T-cell (primary cell): ENCODE data around the gene ZSWIM7. TPM values are rescaled to one million over a fixed set of nuclear protein-coding genes. Genes with fewer than 3 reads are reported as not detected.
"Not testable (repeated sequence)": the region's sequence is repeated elsewhere in the genome, so short reads cannot be mapped to it uniquely, and the experiment has no call there.

Experiments used
- ATAC-seq, 4 experiments: fragments of 200-7000 bp in 3 of 4; fragments of 150-1000 bp in 1 of 4; cut with Tn5 transposase; replicated peaks in 1 of 4; 1 replicate in 3 of 4; 2 replicates in 1 of 4; pipeline ENCODE4 v1.10.0; 2021; ENCODE audit warnings: moderate library complexity in 3 of 4, mild to moderate bottlenecking in 2 of 4, moderate number of reproducible peaks in 1 of 4
- CTCF ChIA-PET, 2 donors: fragments of 300-600 bp; sonication (Branson Sonifier 250); formaldehyde crosslinking; loops; one replicate each; lab custom pipeline; 2022; ENCODE audit warnings: antibody characterized with exemption in 2 of 2; lab: Charles Lee
- POLR2A ChIA-PET, 2 donors: fragments of 300-600 bp; sonication (Branson Sonifier 250); formaldehyde crosslinking; loops; one replicate each; lab custom pipeline; 2022; ENCODE audit warnings: antibody characterized with exemption in 2 of 2; lab: Charles Lee
- DNase-seq, 35 experiments: peaks; one replicate each; pipeline versions ENCODE4 v3.0.0 to v3.0.0-alpha.2; 2013 to 2023
- H3K27ac ChIP-seq: one replicate; pipeline ENCODE4 v1.5.1; 2013; ENCODE audit warnings: low read length
- H3K27me3 ChIP-seq, 2 experiments: replicated peaks in 1 of 2; 1 replicate in 1 of 2; 2 replicates in 1 of 2; pipeline versions ENCODE4 v1.6.1 to v1.7.0; 2013; ENCODE audit warnings: low read length in 1 of 2, mixed read lengths in 1 of 2; ENCODE audit not compliant: control insufficient read depth in 2 of 2, insufficient read depth in 2 of 2; ENCODE audit errors: extremely low read depth in 1 of 2
- H3K36me3 ChIP-seq, 2 donors: 1 replicate in 1 of 2; 2 replicates in 1 of 2; pipeline versions ENCODE4 v1.6.1 to v1.7.0; 2013; ENCODE audit warnings: low read length in 1 of 2; ENCODE audit not compliant: control insufficient read depth in 2 of 2, insufficient read depth in 1 of 2; ENCODE audit errors: extremely low read depth in 1 of 2
- H3K4me1 ChIP-seq, 2 experiments: 1 replicate in 1 of 2; 2 replicates in 1 of 2; pipeline versions ENCODE4 v1.6.1 to v1.7.0; 2013; ENCODE audit warnings: low read length in 2 of 2, mixed read lengths in 1 of 2; ENCODE audit not compliant: insufficient read depth in 2 of 2, control insufficient read depth in 1 of 2; ENCODE audit errors: extremely low read depth in 1 of 2
- H3K4me3 ChIP-seq, 2 donors: 1 replicate in 1 of 2; 2 replicates in 1 of 2; pipeline versions ENCODE4 v1.5.1 to v1.7.0; 2013; ENCODE audit warnings: mild to moderate bottlenecking in 2 of 2, low read length in 1 of 2, moderate library complexity in 1 of 2; ENCODE audit not compliant: control insufficient read depth in 1 of 2; ENCODE audit errors: extremely low read depth in 1 of 2
- H3K9me3 ChIP-seq: 2 replicates; pipeline ENCODE4 v1.7.0; 2013
- H3K27ac Mint-ChIP-seq, 2 donors: one replicate each; pipeline ENCODE4 v1.8.0; 2020 to 2021; ENCODE audit warnings: mild to moderate bottlenecking in 2 of 2, mixed read lengths in 2 of 2
- H3K27me3 Mint-ChIP-seq, 2 donors: one replicate each; pipeline ENCODE4 v1.8.0; 2021 to 2022; ENCODE audit warnings: mixed read lengths in 2 of 2
- H3K36me3 Mint-ChIP-seq: one replicate; pipeline ENCODE4 v1.8.0; 2021; ENCODE audit warnings: mixed read lengths
- H3K4me1 Mint-ChIP-seq, 3 donors: one replicate each; pipeline ENCODE4 v1.8.0; 2020 to 2022; ENCODE audit warnings: mixed read lengths in 3 of 3, mild to moderate bottlenecking in 1 of 3
- H3K4me3 Mint-ChIP-seq, 3 donors: one replicate each; pipeline ENCODE4 v1.8.0; 2020 to 2022; ENCODE audit warnings: mild to moderate bottlenecking in 3 of 3, mixed read lengths in 3 of 3, moderate library complexity in 3 of 3
- H3K9me3 Mint-ChIP-seq, 3 donors: one replicate each; pipeline ENCODE4 v1.8.0; 2020 to 2022; ENCODE audit warnings: mixed read lengths in 3 of 3
- WGBS: methylation state at CpG from one replicate; pipeline ENCODE4 v1.1.5; 2013; ENCODE audit warnings: missing lambda C conversion rate; ENCODE audit not compliant: insufficient coverage; 5-methylcytosine and 5-hydroxymethylcytosine counted together
- total RNA-seq, 35 experiments: library from RNA in 6 of 35; stranded (reverse) in 6 of 35; fragments of 120-200 nt in 1 of 35; gene quantifications; one replicate each; pipeline versions ENCODE4 v1.2.1 to v1.2.4 and lab custom pipeline; 2013 to 2026

ZSWIM7 gene
- total RNA-seq, 5 donors from 2014 or later (not counting 1 experiment from before 2014, with no cell fraction given): 18.1 to 28.7 (median 22.8) TPM

GRCh38 chr17:15981646-15982580 is 17.6 kb downstream of the ZSWIM7 start:
- Mint-ChIP-seq H3K9me3 (no peaks in the 10 kb centered on the region), H3K36me3 (peaks cover 54% of the 10 kb centered on the region), H3K27me3 (no peaks in the 10 kb centered on the region), H3K4me3 (no peak overlapping the region), H3K27ac (peak overlapping the region in 1 of 2 donors; percentile 61), H3K4me1 (peaks cover 7 to 11% (median 11%) of the 10 kb centered on the region in 3 donors)
- ATAC-seq: no peak
- no peak for DNase-seq
- POLR2A ChIA-PET: no interaction called here
- Histone ChIP-seq H3K4me3 (no peak overlapping the region), H3K36me3 (peaks cover 3 to 65% of the 10 kb centered on the region in 2 donors), H3K4me1 (peaks cover 0 to 5% of the 10 kb centered on the region in 2 experiments), H3K27me3 (no peaks in the 10 kb centered on the region), H3K9me3 (no peaks in the 10 kb centered on the region), H3K27ac (no peak overlapping the region)
- 100% methylated on average over 1 of the region's 5 CpGs for WGBS
- CTCF ChIA-PET: no interaction called here

GRCh38 chr17:15981208-15981607 is 18.3 kb downstream of the ZSWIM7 start:
- H3K27ac Mint-ChIP-seq: peak overlapping the region in 1 of 2 donors; percentile 61
- ATAC-seq: peak in 3 of 4 experiments; percentile 48 to 78 (median 61)
- no CpG with 5 or more reads among the region's 2 CpGs for WGBS
- Histone ChIP-seq H3K36me3 (peaks cover 3 to 68% of the 10 kb centered on the region in 2 donors), H3K4me1 (peaks cover 0 to 5% of the 10 kb centered on the region in 2 experiments), H3K9me3 (no peaks in the 10 kb centered on the region), H3K27ac (no peak overlapping the region), H3K27me3 (no peaks in the 10 kb centered on the region), H3K4me3 (no peak overlapping the region)
- DNase-seq: no peak
- peaks cover 50% of the 10 kb centered on the region for H3K36me3 Mint-ChIP-seq
- H3K4me1 Mint-ChIP-seq: peaks cover 7 to 11% (median 11%) of the 10 kb centered on the region in 3 donors
- H3K4me3 Mint-ChIP-seq: no peak overlapping the region
- POLR2A ChIA-PET: no interaction called here
- no peaks in the 10 kb centered on the region for H3K27me3 Mint-ChIP-seq
- H3K9me3 Mint-ChIP-seq: no peaks in the 10 kb centered on the region
- CTCF ChIA-PET: no interaction called here

- ATAC-seq, H3K4me1 ChIP-seq, CTCF ChIA-PET, H3K27ac ChIP-seq, H3K27me3 ChIP-seq, H3K4me3 ChIP-seq, H3K27ac Mint-ChIP-seq, DNase-seq, H3K9me3 Mint-ChIP-seq, H3K4me3 Mint-ChIP-seq, H3K27me3 Mint-ChIP-seq, H3K9me3 ChIP-seq, POLR2A ChIA-PET: not testable (repeated sequence)
- peaks cover 7 to 11% (median 11%) of the 10 kb centered on the region in 3 donors for H3K4me1 Mint-ChIP-seq
- WGBS: no CpG with 5 or more reads among the region's 4 CpGs
- H3K36me3 Mint-ChIP-seq: peaks cover 49% of the 10 kb centered on the region
- H3K36me3 ChIP-seq: peaks cover 2 to 55% of the 10 kb centered on the region in 2 donors
Observed at GRCh38 chr17:15979013-15979412, 20.5 kb downstream of the ZSWIM7 start.

- no peaks in the 10 kb centered on the region for H3K27me3 Mint-ChIP-seq
- no peak overlapping the region for H3K27ac Mint-ChIP-seq
- DNase-seq (no peak), ATAC-seq (no peak)
- H3K4me3 ChIP-seq: no peak overlapping the region
- H3K27ac ChIP-seq: no peak overlapping the region
- CTCF ChIA-PET: no interaction called here
- H3K4me1 Mint-ChIP-seq: peaks cover 7 to 11% (median 11%) of the 10 kb centered on the region in 3 donors
- H3K4me1 ChIP-seq: peaks cover 0 to 5% of the 10 kb centered on the region in 2 experiments
- POLR2A ChIA-PET: no interaction called here
- H3K36me3 Mint-ChIP-seq: peaks cover 45% of the 10 kb centered on the region
- H3K36me3 ChIP-seq: peaks cover 2 to 52% of the 10 kb centered on the region in 2 donors
- 60% methylated on average over 1 of the region's 1 CpG for WGBS
- no peaks in the 10 kb centered on the region for H3K27me3 ChIP-seq
- H3K9me3 Mint-ChIP-seq: no peaks in the 10 kb centered on the region
- H3K4me3 Mint-ChIP-seq: no peak overlapping the region
- H3K9me3 ChIP-seq: no peaks in the 10 kb centered on the region
Observed at GRCh38 chr17:15978606-15979005, 20.9 kb downstream of the ZSWIM7 start.

GRCh38 chr17:15977894-15978293 is 21.6 kb downstream of the ZSWIM7 start:
- no peak for DNase-seq
- WGBS: 100% methylated on average over 1 of the region's 2 CpGs
- Mint-ChIP-seq H3K9me3 (no peaks in the 10 kb centered on the region), H3K4me1 (peaks cover 7 to 11% (median 11%) of the 10 kb centered on the region in 3 donors), H3K27me3 (no peaks in the 10 kb centered on the region), H3K4me3 (no peak overlapping the region), H3K27ac (no peak overlapping the region), H3K36me3 (peaks cover 45% of the 10 kb centered on the region)
- H3K36me3 ChIP-seq: peaks cover 2 to 48% of the 10 kb centered on the region in 2 donors
- CTCF ChIA-PET: no interaction called here
- ATAC-seq: no peak
- H3K4me1 ChIP-seq: peaks cover 0 to 5% of the 10 kb centered on the region in 2 experiments
- no peaks in the 10 kb centered on the region for H3K9me3 ChIP-seq
- H3K27ac ChIP-seq: no peak overlapping the region
- H3K27me3 ChIP-seq: no peaks in the 10 kb centered on the region
- POLR2A ChIA-PET: no interaction called here
- H3K4me3 ChIP-seq: no peak overlapping the region

GRCh38 chr17:15973834-15974233 is 25.7 kb downstream of the ZSWIM7 start:
- no peak overlapping the region for H3K27ac Mint-ChIP-seq
- no peak for DNase-seq
- no peaks in the 10 kb centered on the region for H3K27me3 Mint-ChIP-seq
- ChIA-PET CTCF (no interaction called here), POLR2A (no interaction called here)
- no peaks in the 10 kb centered on the region for H3K4me1 Mint-ChIP-seq
- H3K27ac ChIP-seq: no peak overlapping the region
- WGBS: 92% methylated on average over 3 of the region's 6 CpGs
- H3K4me1 ChIP-seq: no peaks in the 10 kb centered on the region
- H3K27me3 ChIP-seq: peaks cover 0 to 2% of the 10 kb centered on the region in 2 experiments
- H3K36me3 Mint-ChIP-seq: peaks cover 21% of the 10 kb centered on the region
- no peaks in the 10 kb centered on the region for H3K9me3 Mint-ChIP-seq
- H3K9me3 ChIP-seq: no peaks in the 10 kb centered on the region
- ATAC-seq: no peak
- H3K4me3 Mint-ChIP-seq: no peak overlapping the region
- H3K4me3 ChIP-seq: no peak overlapping the region
- peaks cover 2 to 21% of the 10 kb centered on the region in 2 donors for H3K36me3 ChIP-seq
